22Rv1 (cell line): Measurements from ENCODE around the gene PTPN20.

Experiments used
- ZFX ChIP-seq: fragments of 450-650 bp; IDR thresholded peaks from 2 replicates; pipeline ENCODE4 v1.6.1; 2017; ENCODE audit warnings: antibody characterized with exemption, borderline replicate concordance
- TF ChIP-seq, protein P1 (sequence below): fragments of 450-650 bp; IDR thresholded peaks from 2 replicates; pipeline ENCODE4 v1.5.1; 2017; ENCODE audit warnings: mild to moderate bottlenecking

DNA sequence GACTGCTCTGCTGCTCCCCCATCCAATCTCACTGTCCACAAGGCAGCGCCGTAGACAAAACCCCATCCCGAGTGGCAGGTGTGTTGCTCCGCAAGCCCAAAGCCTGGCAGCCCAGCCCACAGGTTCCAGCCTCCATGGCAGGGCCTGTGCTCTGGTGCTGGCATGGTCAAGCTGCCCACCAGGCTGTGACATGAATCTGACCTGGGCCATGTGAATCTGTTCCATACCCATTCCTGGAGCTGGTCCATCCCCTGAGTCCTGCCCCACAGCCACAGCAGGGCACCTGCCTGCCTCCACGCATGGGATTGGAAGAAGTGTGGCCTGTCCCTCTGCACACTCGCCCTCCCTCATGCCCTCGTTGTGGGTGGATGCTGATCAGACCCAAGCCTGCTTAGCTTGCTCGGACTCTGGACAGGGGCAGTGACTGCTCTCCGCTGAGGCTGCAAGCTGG, 128.8 kb downstream of the PTPN20 start:
- TF ChIP-seq, protein P1, sequence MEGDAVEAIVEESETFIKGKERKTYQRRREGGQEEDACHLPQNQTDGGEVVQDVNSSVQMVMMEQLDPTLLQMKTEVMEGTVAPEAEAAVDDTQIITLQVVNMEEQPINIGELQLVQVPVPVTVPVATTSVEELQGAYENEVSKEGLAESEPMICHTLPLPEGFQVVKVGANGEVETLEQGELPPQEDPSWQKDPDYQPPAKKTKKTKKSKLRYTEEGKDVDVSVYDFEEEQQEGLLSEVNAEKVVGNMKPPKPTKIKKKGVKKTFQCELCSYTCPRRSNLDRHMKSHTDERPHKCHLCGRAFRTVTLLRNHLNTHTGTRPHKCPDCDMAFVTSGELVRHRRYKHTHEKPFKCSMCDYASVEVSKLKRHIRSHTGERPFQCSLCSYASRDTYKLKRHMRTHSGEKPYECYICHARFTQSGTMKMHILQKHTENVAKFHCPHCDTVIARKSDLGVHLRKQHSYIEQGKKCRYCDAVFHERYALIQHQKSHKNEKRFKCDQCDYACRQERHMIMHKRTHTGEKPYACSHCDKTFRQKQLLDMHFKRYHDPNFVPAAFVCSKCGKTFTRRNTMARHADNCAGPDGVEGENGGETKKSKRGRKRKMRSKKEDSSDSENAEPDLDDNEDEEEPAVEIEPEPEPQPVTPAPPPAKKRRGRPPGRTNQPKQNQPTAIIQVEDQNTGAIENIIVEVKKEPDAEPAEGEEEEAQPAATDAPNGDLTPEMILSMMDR: no peak
- no peak for TF ChIP-seq ZFX
